Colonic mucosa (tissue), 4 donors: ENCODE data around the gene INPP5A. TPM values are rescaled to one million over a fixed set of nuclear protein-coding genes. Genes with fewer than 3 reads are reported as not detected.
"Not testable (repeated sequence)": the region's sequence is repeated elsewhere in the genome, so short reads cannot be mapped to it uniquely, and the experiment has no call there.

Experiments
- DNase-seq: peaks from one replicate; pipeline ENCODE4 v3.0.0-alpha.2; 2020
- H3K27ac ChIP-seq: fragments of 200-600 bp; one replicate; pipeline ENCODE4 v1.8.0; 2021
- H3K27me3 ChIP-seq: fragments of 200-600 bp; one replicate; pipeline ENCODE4 v1.8.0; 2021
- H3K36me3 ChIP-seq: fragments of 200-600 bp; one replicate; pipeline ENCODE4 v1.8.0; 2021
- H3K4me1 ChIP-seq: fragments of 200-600 bp; one replicate; pipeline ENCODE4 v1.8.0; 2021; ENCODE audit warnings: mild to moderate bottlenecking
- H3K4me3 ChIP-seq: fragments of 200-600 bp; one replicate; pipeline ENCODE4 v1.8.0; 2021
- H3K9ac ChIP-seq, 2 donors: one replicate each; pipeline ENCODE4 v1.7.0; 2013; ENCODE audit warnings: control low read depth in 2 of 2, low read depth in 2 of 2, low read length in 2 of 2
- H3K9me3 ChIP-seq: fragments of 200-600 bp; one replicate; pipeline ENCODE4 v1.8.0; 2021
- CTCF ChIP-seq: fragments of 200-600 bp; IDR thresholded peaks from one replicate; pipeline ENCODE4 v1.8.0; 2022; ENCODE audit warnings: antibody characterized with exemption, mild to moderate bottlenecking
- intact Hi-C: fragments of 100-400 bp; cut with DNase I; formaldehyde crosslinking; loops from one replicate; pipeline ENCODE4 v1.14.1; 2022
- total RNA-seq, 2 donors: library from RNA; stranded (reverse); fragmentation: NEBNext Ultra II Directional in 1 of 2; extraction: Animal tissue kit (Norgen Biotek cat#: 25700) in 1 of 2; gene quantifications; one replicate each; pipeline ENCODE4 v1.2.1, GENCODE V29; 2021
- donor health status: healthy.
- donor health status: DM: no; HTN: no; CAD: no.
- donor health status: DM: no; HTN: no; CAD: no.

The INPP5A gene
- total RNA-seq = 10 to 100 TPM; 29.9 to 41.5 TPM

GRCh38 chr10:132537684-132538001 is at the start of gene INPP5A:
Gene INPP5A (plus strand): TSS chr10:132537787. CDS start chr10:132538097, 310 bp downstream.
- no peak for TF ChIP-seq CTCF
- Histone ChIP-seq H3K4me1 (peaks cover 11% of the 10 kb centered on the region), H3K4me3 (peak within 1 kb of the TSS; percentile 55), H3K9ac (peak within 1 kb of the TSS; percentile 84 to 94), H3K27ac (peak within 1 kb of the TSS; percentile 77), H3K9me3 (no peaks in the 10 kb centered on the region), H3K27me3 (no peaks in the 10 kb centered on the region), H3K36me3 (no peaks in the 10 kb centered on the region)
- intact Hi-C loops = loop anchor here (5.0 kb wide), 1 partner anchor 75 kb away; no protein-coding TSS in a partner anchor
- no peak for DNase-seq

- intact Hi-C loops = no loop called here
- H3K9me3 ChIP-seq = no peaks in the 10 kb centered on the region
- H3K4me1 ChIP-seq = no peaks in the 10 kb centered on the region
- no peak for DNase-seq
- no peak for TF ChIP-seq CTCF
- H3K4me3 ChIP-seq = no peak overlapping the region
- no peak overlapping the region for H3K9ac ChIP-seq
- H3K36me3 ChIP-seq = no peaks in the 10 kb centered on the region
- no peak overlapping the region for H3K27ac ChIP-seq
- H3K27me3 ChIP-seq = no peaks in the 10 kb centered on the region
These were observed 49.3 kb upstream of the INPP5A start for GRCh38 chr10:132488231-132488821.

GRCh38 chr10:132489053-132489703 is 48.4 kb upstream of the INPP5A start:
- Histone ChIP-seq H3K36me3 (no peaks in the 10 kb centered on the region), H3K9ac (no peak overlapping the region), H3K9me3 (no peaks in the 10 kb centered on the region), H3K27ac (no peak overlapping the region), H3K4me1 (no peaks in the 10 kb centered on the region), H3K4me3 (no peak overlapping the region), H3K27me3 (no peaks in the 10 kb centered on the region)
- intact Hi-C loops = no loop called here
- DNase-seq = no peak
- no peak for TF ChIP-seq CTCF

GRCh38 chr10:132489704-132490534 is 47.7 kb upstream of the INPP5A start:
- no peaks in the 10 kb centered on the region for H3K36me3 ChIP-seq
- H3K9ac ChIP-seq = no peak overlapping the region
- no peaks in the 10 kb centered on the region for H3K27me3 ChIP-seq
- intact Hi-C loops = no loop called here
- DNase-seq = no peak
- TF ChIP-seq CTCF = no peak
- no peaks in the 10 kb centered on the region for H3K9me3 ChIP-seq
- no peak overlapping the region for H3K27ac ChIP-seq
- no peak overlapping the region for H3K4me3 ChIP-seq
- no peaks in the 10 kb centered on the region for H3K4me1 ChIP-seq

- H3K36me3 ChIP-seq, intact Hi-C loops, DNase-seq, H3K4me3 ChIP-seq, H3K27ac ChIP-seq, H3K9me3 ChIP-seq, H3K4me1 ChIP-seq, H3K9ac ChIP-seq, H3K27me3 ChIP-seq: not testable (repeated sequence)
These were observed 46.1 kb upstream of the INPP5A start for GRCh38 chr10:132491534-132491933.
